ENCODE measurements around the gene GDE1. TPM values are rescaled to one million over a fixed set of nuclear protein-coding genes. Genes with fewer than 3 reads are reported as not detected.
"Not testable (repeated sequence)": the region's sequence is repeated elsewhere in the genome, so short reads cannot be mapped to it uniquely, and the experiment has no call there.

GDE1 gene
- total RNA-seq (2014; rRNA removed; shearing (Covaris generic)), result 64.4 and 67.2 TPM in 2 replicates

GRCh38 chr16:19521471-19522396 is at the start of gene GDE1:
TSS of gene GDE1 (minus strand) at chr16:19522098. CDS start at chr16:19521964, 134 bp downstream.
- peak; percentile 90 for DNase-seq (ENCODE audit: low spot score)

DNA sequence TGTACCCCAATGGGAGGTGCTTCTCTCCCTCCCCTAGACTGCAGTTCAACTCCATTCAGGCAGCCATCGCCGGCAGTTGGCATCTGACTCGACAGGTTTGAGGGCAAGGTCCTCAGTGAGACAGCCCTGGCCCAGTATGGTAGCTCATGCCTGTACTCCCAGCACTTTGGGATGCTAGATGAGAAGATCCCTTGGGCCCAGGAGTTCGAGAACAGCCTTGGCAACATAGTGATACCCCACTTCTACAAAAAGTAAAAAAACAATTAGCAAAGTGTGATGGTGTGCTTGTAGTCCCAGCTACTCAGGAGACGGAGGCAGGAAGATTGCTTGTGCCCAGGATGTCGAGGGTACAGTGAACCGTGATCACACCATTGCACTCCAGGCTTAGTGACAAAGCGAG is 45.7 kb upstream of the GDE1 start:
- DNase-seq (ENCODE audit: low spot score), result no peak

- DNase-seq (ENCODE audit: low spot score), result no peak
Observed at GRCh38 chr16:19566362-19566761, 44.5 kb upstream of the GDE1 start.

- no peak for DNase-seq (ENCODE audit: low spot score)
Observed at GRCh38 chr16:19563377-19563776, 41.5 kb upstream of the GDE1 start.

DNA sequence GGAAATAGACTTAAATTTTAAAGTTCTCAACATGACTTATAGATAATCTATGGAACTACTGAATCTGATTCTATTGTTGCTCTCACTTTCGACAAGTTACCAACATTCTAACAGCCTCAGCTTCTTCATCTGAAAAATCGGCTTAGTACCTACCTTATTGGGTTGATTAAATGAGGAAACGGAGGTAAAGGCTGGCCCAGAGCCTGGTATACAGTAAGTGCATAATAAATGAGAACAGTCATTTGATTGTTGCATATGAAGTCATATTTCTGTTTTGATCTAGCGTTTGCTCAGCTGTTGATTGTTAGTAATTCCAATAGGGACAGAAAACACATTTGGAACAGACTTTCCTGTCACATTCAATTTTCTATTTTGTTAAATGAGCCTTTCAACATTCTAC is 38.2 kb upstream of the GDE1 start:
- no peak for DNase-seq (ENCODE audit: low spot score)

GRCh38 chr16:19559242-19559910 is 37.5 kb upstream of the GDE1 start:
- peak; percentile 81 for DNase-seq (ENCODE audit: low spot score)

DNA sequence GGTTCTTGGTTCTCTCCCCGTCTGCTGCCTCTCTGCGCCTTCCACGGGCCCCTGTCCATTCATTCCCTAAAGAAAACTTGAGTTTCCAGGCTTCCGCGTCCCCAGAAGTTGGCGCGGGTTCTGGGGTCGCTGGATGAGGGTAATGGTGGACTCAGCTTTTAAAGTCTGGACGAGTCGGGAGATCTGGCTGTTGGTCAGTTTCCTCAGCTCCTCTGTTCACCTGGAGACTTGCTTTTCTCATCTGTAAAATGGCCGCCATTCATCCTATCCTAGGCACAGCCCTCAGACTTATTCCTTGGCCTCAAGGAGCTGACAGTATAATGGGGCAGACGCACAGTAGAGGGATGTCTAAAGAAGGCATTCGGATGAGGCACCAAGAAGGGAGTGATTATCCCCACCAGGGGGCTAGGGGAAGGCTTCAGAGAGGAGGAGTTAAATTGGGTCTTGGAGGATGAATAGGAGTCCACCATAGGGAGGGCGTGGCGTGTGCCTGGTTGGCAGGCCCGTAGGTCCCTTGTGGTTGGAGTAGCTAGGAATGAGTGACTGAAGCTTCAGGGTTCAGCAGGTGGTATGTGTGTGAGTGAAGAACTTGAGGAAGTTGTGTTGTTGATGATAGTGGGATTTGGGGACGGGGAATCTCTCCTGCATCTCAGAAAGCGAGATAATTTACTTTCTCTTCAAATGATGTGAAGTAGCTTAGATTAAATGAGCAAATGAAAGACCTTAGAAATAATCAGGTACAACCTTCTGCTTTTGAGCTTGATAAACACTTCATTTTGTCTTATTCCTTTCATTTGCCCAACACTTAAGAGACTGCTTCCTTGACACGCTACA is 34.3 kb upstream of the GDE1 start:
- DNase-seq (ENCODE audit: low spot score), result no peak

DNA sequence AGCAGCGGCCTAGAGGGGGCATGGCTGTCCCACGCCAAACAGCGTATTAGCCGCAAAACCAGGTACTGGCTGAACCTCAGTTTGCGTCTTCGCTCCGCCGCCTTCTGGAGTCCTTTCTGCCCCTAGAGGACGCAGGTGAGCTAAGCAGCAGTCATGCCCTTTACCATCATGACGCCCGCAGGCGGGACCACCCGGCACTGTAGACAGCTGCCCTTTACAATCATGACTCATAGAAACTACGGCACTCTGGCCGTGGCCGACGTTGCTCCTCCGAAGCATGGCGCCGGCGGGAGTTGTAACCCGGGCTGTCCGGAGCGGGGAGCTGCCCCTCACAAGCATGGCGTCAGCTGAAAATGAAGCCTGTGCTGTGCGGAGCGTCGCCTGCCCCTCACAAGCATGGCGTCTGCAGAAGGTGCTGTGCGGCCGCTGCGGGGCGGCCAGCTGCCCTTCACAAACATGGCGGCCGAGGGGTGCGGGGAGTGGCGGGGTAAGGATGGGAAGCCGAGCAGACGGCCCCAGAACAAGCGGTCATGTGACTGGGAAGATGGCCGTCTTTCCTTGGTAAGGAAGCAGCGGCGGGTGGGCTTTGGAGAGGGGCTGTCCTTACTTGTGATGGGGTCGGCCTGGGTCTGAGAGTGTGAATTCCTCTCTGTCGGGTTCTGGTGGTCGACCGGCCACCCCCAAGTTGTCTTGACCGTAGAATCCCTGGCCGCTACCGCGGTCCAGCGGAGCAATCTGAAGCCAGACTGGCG is 33.5 kb upstream of the GDE1 start, which contains the start of gene VPS35L:
VPS35L (plus strand) TSS at position 518 of the 752 bp plus-strand sequence; CDS start at position 545, 27 bp downstream.
- DNase-seq (ENCODE audit: low spot score), result peak; percentile 92

DNA sequence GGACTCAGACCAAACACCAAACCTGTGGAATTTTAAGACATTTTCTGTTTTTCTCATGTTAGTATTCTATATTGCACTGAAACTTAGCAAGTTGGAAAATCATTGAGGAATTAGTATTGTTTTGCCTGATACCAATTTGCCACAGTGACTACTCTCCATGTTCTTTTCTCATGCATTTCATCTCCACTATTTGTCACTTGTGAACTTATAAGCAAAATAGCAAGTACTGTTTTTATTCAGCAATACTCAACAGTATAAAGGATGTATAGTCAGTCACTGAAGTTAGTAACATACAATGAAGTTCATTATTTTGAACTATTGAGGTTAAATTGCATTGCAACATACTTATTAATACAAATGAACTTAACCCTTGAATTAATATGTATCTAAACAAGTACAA is 27.8 kb upstream of the GDE1 start:
- DNase-seq (ENCODE audit: low spot score), result no peak

DNA sequence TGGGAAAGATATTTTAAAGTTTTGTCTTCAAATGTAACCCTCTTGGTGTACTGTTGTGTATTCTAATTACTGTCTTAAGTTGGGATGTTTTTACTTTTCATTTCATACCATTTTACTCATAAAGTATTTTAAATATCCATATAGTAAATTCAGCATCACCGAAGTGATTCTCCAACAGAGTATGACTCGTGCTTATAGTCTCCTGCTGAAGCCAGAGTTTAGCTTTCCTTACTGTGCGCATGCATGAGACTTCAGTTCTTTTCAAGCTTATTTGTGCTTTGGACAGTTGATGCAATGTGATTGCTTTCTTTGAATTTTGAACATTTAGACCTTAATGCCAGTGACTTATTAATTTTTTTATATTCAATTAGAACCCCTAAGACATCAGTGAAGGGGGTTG is 26.2 kb upstream of the GDE1 start:
- no peak for DNase-seq (ENCODE audit: low spot score)

GRCh38 chr16:19543278-19543996 is 21.5 kb upstream of the GDE1 start:
- not testable (repeated sequence) for DNase-seq (ENCODE audit: low spot score)

DNA sequence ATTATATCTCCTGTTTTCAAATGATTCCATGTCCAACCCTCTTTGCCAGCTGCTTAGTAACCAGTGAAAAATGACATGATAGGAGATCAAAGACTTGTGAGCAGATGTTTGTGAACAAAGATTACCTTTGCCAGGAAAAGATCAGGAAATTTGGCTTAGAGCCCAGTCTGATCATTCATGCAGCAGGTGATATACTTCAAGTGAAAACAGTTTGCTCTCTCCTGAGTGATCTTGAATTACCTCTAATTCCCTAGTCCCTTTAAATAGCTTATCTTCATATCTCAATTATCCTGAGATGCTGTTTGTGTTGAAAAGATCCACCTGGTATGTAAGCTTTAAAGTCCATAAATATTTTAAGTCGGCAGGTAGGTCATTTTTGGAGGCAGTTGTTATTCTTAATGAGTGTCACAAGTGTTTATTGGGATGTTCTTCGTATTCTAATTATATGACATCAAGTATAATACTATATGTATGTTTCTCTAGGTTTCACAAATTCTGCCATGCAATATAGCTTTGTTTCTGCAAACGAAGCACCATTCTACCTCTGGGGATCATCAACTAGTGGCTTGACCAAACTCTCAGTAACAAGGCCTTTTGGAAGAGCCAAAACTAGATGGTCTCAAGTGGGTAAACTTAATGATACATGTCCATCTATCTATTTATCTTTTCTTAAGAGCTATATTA is 20.4 kb upstream of the GDE1 start:
- DNase-seq (ENCODE audit: low spot score), result peak; percentile 29

DNA sequence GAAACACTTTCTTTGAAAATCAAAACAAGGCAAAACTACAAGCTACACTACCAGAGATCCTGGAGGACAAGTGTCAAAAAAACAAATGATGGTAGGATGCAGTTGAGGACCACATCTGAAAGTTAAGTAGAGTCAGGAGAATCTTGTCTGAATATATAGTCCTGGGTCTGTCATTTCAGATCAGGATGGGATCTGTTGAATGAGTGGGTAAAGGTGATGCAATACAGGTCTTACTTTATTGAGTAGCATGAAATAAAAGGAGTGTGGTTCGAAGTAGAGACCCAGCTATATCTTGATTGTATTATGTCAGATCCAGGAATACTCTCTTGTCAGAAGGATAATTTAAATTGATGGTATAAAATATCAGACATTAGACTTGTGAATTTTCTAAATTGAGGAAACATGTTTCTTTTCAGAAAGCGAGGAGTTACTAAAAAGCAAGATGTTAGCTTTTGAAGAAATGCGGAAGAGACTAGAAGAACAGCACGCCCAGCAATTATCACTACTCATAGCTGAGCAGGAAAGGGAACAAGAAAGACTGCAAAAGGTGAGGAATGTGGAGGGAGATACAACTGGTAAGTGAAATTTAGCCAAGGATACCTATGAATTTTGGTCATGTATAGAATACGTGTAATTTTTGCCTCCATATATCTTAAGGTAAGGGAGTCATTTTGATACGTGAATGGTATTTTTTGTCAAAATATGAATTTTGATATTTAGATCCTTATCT is 18.5 kb upstream of the GDE1 start:
- DNase-seq (ENCODE audit: low spot score), result no peak

DNA sequence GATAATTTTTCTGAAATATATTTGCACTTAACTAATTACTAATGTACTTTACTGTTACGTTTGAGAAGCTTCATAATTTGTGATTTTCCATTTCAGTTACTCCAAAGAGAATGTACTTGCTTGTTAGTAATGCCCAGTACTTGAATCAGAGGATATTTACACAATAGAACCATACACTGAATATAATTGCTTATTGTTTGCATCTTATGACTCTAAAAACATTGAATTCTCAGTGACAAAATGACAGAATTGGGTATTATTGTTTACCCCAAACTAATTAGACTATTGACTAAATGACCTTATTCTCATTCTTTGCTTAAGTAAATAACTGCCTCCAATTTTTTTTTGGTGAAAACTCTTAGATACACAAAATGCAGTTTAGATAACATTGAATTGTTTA is 10.7 kb upstream of the GDE1 start:
- no peak for DNase-seq (ENCODE audit: low spot score)

- no peak for DNase-seq (ENCODE audit: low spot score)
Observed at GRCh38 chr16:19528666-19529065, 6.8 kb upstream of the GDE1 start.

DNA sequence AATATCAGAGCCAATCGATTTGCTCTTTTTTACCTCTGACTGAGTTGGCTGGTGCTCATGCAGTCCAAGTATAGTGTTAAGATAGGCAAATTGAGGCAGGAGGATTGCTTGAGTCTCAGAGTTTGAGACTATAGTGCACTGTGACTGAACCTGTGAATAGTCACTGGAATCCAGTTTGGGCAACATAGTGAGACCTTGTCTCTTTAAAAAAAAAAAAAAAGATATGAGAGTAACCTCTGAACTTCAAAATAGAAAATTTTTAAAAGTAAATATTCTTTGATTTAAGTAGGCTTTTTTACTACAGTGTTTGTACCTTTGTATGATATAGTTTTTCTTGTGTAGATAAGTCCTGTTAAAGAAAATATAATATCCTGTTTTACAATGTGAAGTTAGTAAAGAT is 5.3 kb upstream of the GDE1 start:
- DNase-seq (ENCODE audit: low spot score), result no peak

DNA sequence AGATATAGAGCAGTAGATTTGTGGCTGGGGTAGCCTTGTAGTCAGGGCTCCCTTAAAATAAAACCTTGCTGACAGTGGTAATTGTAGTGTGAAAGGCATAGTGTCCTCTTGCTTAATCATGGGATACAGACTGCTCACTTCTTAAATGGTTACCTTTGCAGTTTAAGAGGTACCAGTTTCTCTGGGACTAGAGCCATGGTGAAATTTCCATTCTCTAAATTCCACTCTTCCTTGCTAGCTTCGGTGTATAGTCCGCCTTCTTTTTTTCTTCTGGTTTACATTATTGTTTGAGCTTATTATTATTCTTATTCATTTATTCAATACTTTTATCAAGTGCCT is 3.5 kb upstream of the GDE1 start:
- no peak for DNase-seq (ENCODE audit: low spot score)

DNA sequence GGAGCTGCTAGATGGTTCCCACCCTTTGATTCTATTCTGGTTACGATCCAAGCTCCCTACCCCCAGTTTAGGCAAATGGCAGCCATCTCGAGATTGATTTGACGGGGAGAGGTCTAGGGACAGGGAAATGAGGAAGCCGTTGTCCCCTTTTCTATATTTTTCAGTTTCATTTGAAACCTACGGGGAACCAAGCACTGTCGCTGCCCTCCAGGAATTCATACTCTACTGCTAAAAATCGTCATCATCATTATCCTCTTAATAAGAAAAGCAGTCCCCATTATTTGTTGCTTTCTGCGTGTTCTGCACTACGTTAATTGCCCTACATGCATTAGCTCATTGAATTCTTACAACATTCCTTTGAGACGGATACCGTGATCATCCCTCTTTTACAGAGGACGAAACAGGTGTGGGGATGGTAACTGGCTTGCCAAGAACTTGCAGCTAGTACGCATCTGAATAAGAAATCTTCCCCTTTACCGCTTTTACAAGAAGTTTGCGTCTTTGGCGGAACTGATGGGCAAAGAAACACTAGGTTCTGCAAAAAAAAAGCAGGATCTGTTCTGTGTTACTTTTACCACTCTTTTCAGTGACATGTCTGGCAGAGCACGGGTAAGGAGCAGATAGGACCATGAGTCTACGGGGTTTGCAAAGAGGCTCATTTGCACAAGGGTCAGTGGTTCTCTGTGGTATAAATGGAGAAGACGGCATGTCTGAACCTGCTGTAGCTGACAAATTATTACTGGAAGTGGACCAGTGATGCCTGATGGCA is 2.9 kb upstream of the GDE1 start:
- DNase-seq (ENCODE audit: low spot score), result no peak

- DNase-seq (ENCODE audit: low spot score), result peak; percentile 13
Observed at GRCh38 chr16:19524356-19524615, 2.4 kb upstream of the GDE1 start.
